BLaER1 treated with 17β-estradiol and CSF1 and Interleukin-3, amounts not matched to agents 10 nM and 100 nM (cell line): Measurements from ENCODE around the gene RHOA.
A peak's percentile ranks its signal among the peaks of the same experiment; 100 is the strongest.

Experiments used
- H3K27ac ChIP-seq, 11 experiments: shearing (Covaris generic); formaldehyde crosslinking; 2 replicates each; pipeline ENCODE4 v1.8.1; 2022
- H3K27me3 ChIP-seq, 11 experiments: shearing (Covaris generic); formaldehyde crosslinking; 2 replicates each; pipeline ENCODE4 v1.8.1; 2022
- H3K36me3 ChIP-seq, 11 experiments: shearing (Covaris generic); formaldehyde crosslinking; 2 replicates each; pipeline ENCODE4 v1.8.1; 2022
- H3K4me1 ChIP-seq, 10 experiments: shearing (Covaris generic); formaldehyde crosslinking; 2 replicates each; pipeline ENCODE4 v1.8.1; 2022
- H3K4me2 ChIP-seq, 11 experiments: shearing (Covaris generic); formaldehyde crosslinking; 2 replicates each; pipeline ENCODE4 v1.8.1; 2022
- H3K4me3 ChIP-seq, 10 experiments: shearing (Covaris generic); formaldehyde crosslinking; 2 replicates each; pipeline ENCODE4 v1.8.1; 2022
- H3K9ac ChIP-seq, 11 experiments: shearing (Covaris generic); formaldehyde crosslinking; 2 replicates each; pipeline ENCODE4 v1.8.1; 2022
- H3K9me3 ChIP-seq, 11 experiments: shearing (Covaris generic); formaldehyde crosslinking; replicated peaks in 1 of 11; 2 replicates each; pipeline ENCODE4 v1.8.1; 2022
- H4K20me1 ChIP-seq, 11 experiments: shearing (Covaris generic); formaldehyde crosslinking; 2 replicates each; pipeline ENCODE4 v1.8.1; 2022
- Cebpa-rat ChIP-seq, 11 experiments: shearing (Covaris generic); IDR thresholded peaks; 2 replicates each; pipeline ENCODE4 v1.8.1; 2022

The RHOA gene

GRCh38 chr3:49411968-49412631 is at the start of gene RHOA, which contains the start of gene TCTA:
RHOA (minus strand) TSS chr3:49411976; CDS start chr3:49375589, 36,387 bp downstream.
TCTA (plus strand) TSS chr3:49412423; CDS start chr3:49412427, 4 bp downstream.
- no peak for TF ChIP-seq Cebpa-rat (IDR thresholded peaks at IDR 0.05)
- Histone ChIP-seq H3K4me1 (peaks cover 74 to 79% (median 77%) of the 10 kb centered on the region in 10 experiments), H3K9me3 (no peaks in the 10 kb centered on the region), H3K4me2 (peak within 1 kb of the TSS; percentile 91 to 100 (median 98)), H3K36me3 (peaks cover 3 to 35% (median 11%) of the 10 kb centered on the region in 11 experiments; a peak in 17 of 22 replicates), H3K27ac (peak within 1 kb of the TSS; percentile 98 to 100 (median 99)), H3K27me3 (no peaks in the 10 kb centered on the region), H3K9ac (peak within 1 kb of the TSS; percentile 99 to 100 (median 100)), H4K20me1 (peaks cover 42 to 54% (median 46%) of the 10 kb centered on the region in 11 experiments), H3K4me3 (peak within 1 kb of the TSS; percentile 94 to 100 (median 98))

- H3K4me3 ChIP-seq: no peak overlapping the region
- no peak overlapping the region for H3K27ac ChIP-seq
- no peak for TF ChIP-seq Cebpa-rat (IDR thresholded peaks at IDR 0.05)
- H4K20me1 ChIP-seq: no peaks in the 10 kb centered on the region
- no peaks in the 10 kb centered on the region for H3K36me3 ChIP-seq
- H3K9ac ChIP-seq: no peak overlapping the region
- H3K9me3 ChIP-seq: no peaks in the 10 kb centered on the region
- H3K4me2 ChIP-seq: no peak overlapping the region
- no peaks in the 10 kb centered on the region for H3K27me3 ChIP-seq
- H3K4me1 ChIP-seq: peaks cover 0 to 12% (median 9%) of the 10 kb centered on the region in 10 experiments; a peak in 15 of 20 replicates
Observed at GRCh38 chr3:49460956-49461355, 49.2 kb upstream of the RHOA start.

GRCh38 chr3:49460188-49460890 is 48.6 kb upstream of the RHOA start:
- Histone ChIP-seq H3K27me3 (no peaks in the 10 kb centered on the region), H3K4me1 (peaks cover 0 to 6% (median 4%) of the 10 kb centered on the region in 10 experiments; a peak in 13 of 20 replicates), H3K4me2 (no peak overlapping the region), H3K36me3 (no peaks in the 10 kb centered on the region), H4K20me1 (no peaks in the 10 kb centered on the region), H3K9me3 (no peaks in the 10 kb centered on the region), H3K4me3 (no peak overlapping the region), H3K9ac (no peak overlapping the region), H3K27ac (no peak overlapping the region)
- TF ChIP-seq Cebpa-rat (IDR thresholded peaks at IDR 0.05): no peak

GRCh38 chr3:49456466-49456865 is 44.7 kb upstream of the RHOA start:
- Histone ChIP-seq H3K27ac (no peak overlapping the region), H3K9me3 (no peaks in the 10 kb centered on the region), H3K4me3 (no peak overlapping the region), H3K36me3 (no peaks in the 10 kb centered on the region), H3K4me1 (peaks cover 0 to 26% (median 15%) of the 10 kb centered on the region in 10 experiments; a peak in 16 of 20 replicates), H3K9ac (no peak overlapping the region), H4K20me1 (no peaks in the 10 kb centered on the region), H3K4me2 (no peak overlapping the region), H3K27me3 (no peaks in the 10 kb centered on the region)
- TF ChIP-seq Cebpa-rat (IDR thresholded peaks at IDR 0.05): no peak

GRCh38 chr3:49454898-49455681 is 43.3 kb upstream of the RHOA start:
- H3K4me1 ChIP-seq: peaks cover 0 to 26% (median 15%) of the 10 kb centered on the region in 10 experiments; a peak in 16 of 20 replicates
- H4K20me1 ChIP-seq: no peaks in the 10 kb centered on the region
- H3K36me3 ChIP-seq: no peaks in the 10 kb centered on the region
- no peak overlapping the region for H3K9ac ChIP-seq
- no peak overlapping the region for H3K27ac ChIP-seq
- H3K4me2 ChIP-seq: peak overlapping the region in 1 of 11 experiments; percentile 4; a peak in 1 of 22 replicates
- H3K27me3 ChIP-seq: no peaks in the 10 kb centered on the region
- no peak for TF ChIP-seq Cebpa-rat (IDR thresholded peaks at IDR 0.05)
- no peak overlapping the region for H3K4me3 ChIP-seq
- H3K9me3 ChIP-seq: no peaks in the 10 kb centered on the region

GRCh38 chr3:49454458-49454857 is 42.7 kb upstream of the RHOA start:
- Histone ChIP-seq H3K36me3 (no peaks in the 10 kb centered on the region), H4K20me1 (no peaks in the 10 kb centered on the region), H3K27ac (no peak overlapping the region), H3K4me2 (peak overlapping the region in 4 of 11 experiments; percentile 4 to 53 (median 50); a peak in 2 of 22 replicates), H3K4me3 (no peak overlapping the region), H3K27me3 (no peaks in the 10 kb centered on the region), H3K4me1 (peaks cover 0 to 26% (median 15%) of the 10 kb centered on the region in 10 experiments; a peak in 16 of 20 replicates), H3K9ac (no peak overlapping the region), H3K9me3 (no peaks in the 10 kb centered on the region)
- TF ChIP-seq Cebpa-rat (IDR thresholded peaks at IDR 0.05): no peak

GRCh38 chr3:49453621-49454020 is 41.8 kb upstream of the RHOA start:
- Histone ChIP-seq H4K20me1 (no peaks in the 10 kb centered on the region), H3K9ac (0 out of 22 replicates have a peak overlapping the region, but pooled peaks of 1 of the 11 experiments have one; percentile 44), H3K4me1 (peaks cover 4 to 30% (median 19%) of the 10 kb centered on the region in 10 experiments; a peak in 18 of 20 replicates), H3K27ac (peak overlapping the region in 1 of 11 experiments; percentile 22; a peak in 1 of 22 replicates), H3K4me2 (peak overlapping the region in 8 of 11 experiments; percentile 41 to 62 (median 53); a peak in 15 of 22 replicates), H3K9me3 (no peaks in the 10 kb centered on the region), H3K4me3 (no peak overlapping the region), H3K36me3 (no peaks in the 10 kb centered on the region), H3K27me3 (no peaks in the 10 kb centered on the region)
- TF ChIP-seq Cebpa-rat (IDR thresholded peaks at IDR 0.05): no peak

GRCh38 chr3:49445391-49445790 is 33.6 kb upstream of the RHOA start:
- H3K27ac ChIP-seq: peak overlapping the region; percentile 79 to 89 (median 85); a peak in 20 of 22 replicates
- peak overlapping the region; percentile 60 to 87 (median 71); a peak in 21 of 22 replicates for H3K4me2 ChIP-seq
- H3K27me3 ChIP-seq: no peaks in the 10 kb centered on the region
- H3K9me3 ChIP-seq: no peaks in the 10 kb centered on the region
- no peaks in the 10 kb centered on the region for H3K36me3 ChIP-seq
- H3K4me1 ChIP-seq: peaks cover 58 to 71% (median 64%) of the 10 kb centered on the region in 10 experiments
- no peaks in the 10 kb centered on the region for H4K20me1 ChIP-seq
- TF ChIP-seq Cebpa-rat (IDR thresholded peaks at IDR 0.05): no peak; a peak in 1 of 22 replicates
- H3K4me3 ChIP-seq: no peak overlapping the region
- H3K9ac ChIP-seq: peak overlapping the region in 6 of 11 experiments; percentile 23 to 74 (median 46); a peak in 9 of 22 replicates
